ENCODE measurements around the gene USB1. TPM values are rescaled to one million over a fixed set of nuclear protein-coding genes. Genes with fewer than 3 reads are reported as not detected.

Gene USB1
- total RNA-seq, 1 experiment from 2014 or later = 21.1 TPM

DNA sequence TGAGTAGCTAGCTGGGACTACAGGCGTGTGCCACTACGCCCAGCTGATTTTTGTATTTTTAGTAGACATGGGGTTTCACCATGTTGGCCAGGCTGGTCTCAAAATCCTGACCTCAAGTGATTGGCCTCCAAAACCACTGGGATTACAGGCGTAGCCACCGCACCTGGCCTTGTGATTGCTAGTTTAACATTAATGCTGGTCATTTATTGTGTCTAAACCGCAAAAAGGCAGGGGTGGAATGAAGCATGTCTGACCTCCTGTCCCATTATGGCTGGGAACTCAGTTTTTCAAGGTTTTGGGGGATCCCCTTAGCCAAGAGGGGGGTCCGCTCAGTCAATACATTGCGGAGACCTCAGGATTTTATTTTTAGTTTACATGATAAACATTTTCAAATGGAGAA is 19.6 kb upstream of the USB1 start:
- Histone ChIP-seq H3K27me3 (peaks cover 12% of the 10 kb centered on the region), H3K9me3 (replicated peaks) (no peaks in the 10 kb centered on the region), H3K27ac (no peak overlapping the region), H3K4me1 (peaks cover 11% of the 10 kb centered on the region), H3K36me3 (no peaks in the 10 kb centered on the region), H3K4me3 (no peak overlapping the region)
- peak; percentile 49 to 56 for DNase-seq

DNA sequence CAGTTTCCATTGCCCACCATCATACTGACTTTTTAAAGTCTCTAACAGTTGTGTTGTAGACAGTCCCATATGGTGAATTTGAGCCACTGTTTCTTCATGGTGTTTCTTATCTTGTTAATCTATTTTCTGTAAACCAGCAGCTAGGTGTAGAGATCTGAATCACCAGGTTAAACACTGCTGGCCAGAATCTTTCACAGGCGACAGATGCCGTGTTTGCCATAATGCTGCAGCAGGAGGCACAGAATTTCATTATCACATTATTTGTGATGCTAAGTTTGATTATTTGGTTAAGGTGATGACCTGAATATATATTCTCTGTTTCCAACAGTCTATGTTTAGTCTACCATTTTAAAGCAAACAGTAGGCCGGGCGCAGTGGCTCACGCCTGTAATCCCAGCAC is 18.8 kb upstream of the USB1 start:
- no peak for DNase-seq
- no peaks in the 10 kb centered on the region for H3K36me3 ChIP-seq
- H3K4me3 ChIP-seq = no peak overlapping the region
- no peak overlapping the region for H3K27ac ChIP-seq
- H3K9me3 ChIP-seq (replicated peaks) = no peaks in the 10 kb centered on the region
- H3K27me3 ChIP-seq = peaks cover 12% of the 10 kb centered on the region
- peaks cover 11% of the 10 kb centered on the region for H3K4me1 ChIP-seq

GRCh38 chr16:57984443-57985203 is 16.6 kb upstream of the USB1 start:
- no peak for DNase-seq
- Histone ChIP-seq H3K4me3 (no peak overlapping the region), H3K27me3 (peaks cover under 1% of the 10 kb centered on the region; the same call in 1 of the 2 replicates), H3K9me3 (replicated peaks) (no peaks in the 10 kb centered on the region), H3K4me1 (peaks cover 11% of the 10 kb centered on the region), H3K27ac (no peak overlapping the region), H3K36me3 (no peaks in the 10 kb centered on the region)

GRCh38 chr16:57985204-57986181 is 15.7 kb upstream of the USB1 start:
- DNase-seq = no peak
- no peaks in the 10 kb centered on the region for H3K27me3 ChIP-seq
- peaks cover 11% of the 10 kb centered on the region for H3K4me1 ChIP-seq
- H3K27ac ChIP-seq = no peak overlapping the region
- H3K4me3 ChIP-seq = no peak overlapping the region
- no peaks in the 10 kb centered on the region for H3K36me3 ChIP-seq
- H3K9me3 ChIP-seq (replicated peaks) = no peaks in the 10 kb centered on the region

DNA sequence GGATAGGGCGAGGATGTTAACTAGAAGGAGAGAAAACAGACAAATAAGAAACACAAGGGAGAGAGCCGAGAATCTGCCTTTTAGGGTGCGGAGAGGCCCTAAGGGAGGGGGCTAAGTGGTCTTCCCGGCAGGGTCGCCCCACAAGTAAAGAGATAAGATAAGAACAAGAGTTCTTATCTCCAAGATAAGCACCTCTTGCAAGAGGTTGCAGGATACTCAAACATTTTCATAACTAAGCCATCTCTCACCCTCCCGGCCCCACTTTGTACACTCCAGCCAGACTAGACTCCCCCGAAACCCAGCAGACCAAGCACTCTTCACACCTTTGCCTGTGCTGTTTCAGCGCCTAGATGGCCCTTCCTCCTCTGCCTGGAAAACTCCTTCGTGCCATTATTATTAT is 15.0 kb upstream of the USB1 start:
- Histone ChIP-seq H3K4me1 (peaks cover 11% of the 10 kb centered on the region), H3K27ac (no peak overlapping the region), H3K4me3 (no peak overlapping the region), H3K9me3 (replicated peaks) (no peaks in the 10 kb centered on the region), H3K27me3 (no peaks in the 10 kb centered on the region), H3K36me3 (no peaks in the 10 kb centered on the region)
- DNase-seq = no peak

DNA sequence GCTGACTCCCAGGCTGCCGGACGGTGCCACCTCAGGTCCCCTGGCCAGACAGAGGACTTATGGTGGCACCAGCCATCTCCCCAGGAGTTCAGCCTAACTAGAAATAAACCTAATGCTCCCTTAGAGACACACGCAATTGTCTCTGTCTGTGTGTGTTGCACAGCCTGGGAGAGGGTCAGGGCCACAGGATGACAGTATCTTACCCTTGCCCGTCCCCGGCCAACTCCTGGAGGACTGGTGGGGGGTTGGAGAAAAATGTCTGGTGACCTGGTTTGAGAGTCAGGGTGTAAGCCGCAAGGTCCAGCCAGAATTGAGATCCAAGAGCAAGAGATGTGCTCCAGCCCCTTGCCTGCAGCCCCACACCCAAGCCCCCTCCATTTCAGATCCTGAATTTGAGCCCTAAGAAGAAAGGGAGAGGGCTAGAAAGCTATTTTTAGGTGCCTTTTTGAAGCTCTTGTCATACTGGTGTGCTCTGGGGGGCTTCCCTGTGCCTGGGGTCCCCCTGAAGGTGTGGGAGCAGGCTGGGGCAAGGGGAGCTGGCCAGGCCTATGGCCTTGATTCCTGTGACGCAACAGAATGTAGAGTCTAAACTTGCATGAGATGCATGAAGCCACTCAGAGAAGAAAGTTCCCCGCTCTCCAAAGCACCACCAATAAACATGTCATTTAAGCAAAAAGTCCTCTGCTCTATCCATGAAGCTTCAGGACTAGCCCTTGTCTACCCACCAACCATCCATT is 13.6 kb upstream of the USB1 start:
- Histone ChIP-seq H3K36me3 (no peaks in the 10 kb centered on the region), H3K9me3 (replicated peaks) (no peaks in the 10 kb centered on the region), H3K4me3 (no peak overlapping the region), H3K27me3 (no peaks in the 10 kb centered on the region), H3K27ac (no peak overlapping the region), H3K4me1 (no peaks in the 10 kb centered on the region; the same call in 1 of the 2 replicates)
- DNase-seq = no peak

DNA sequence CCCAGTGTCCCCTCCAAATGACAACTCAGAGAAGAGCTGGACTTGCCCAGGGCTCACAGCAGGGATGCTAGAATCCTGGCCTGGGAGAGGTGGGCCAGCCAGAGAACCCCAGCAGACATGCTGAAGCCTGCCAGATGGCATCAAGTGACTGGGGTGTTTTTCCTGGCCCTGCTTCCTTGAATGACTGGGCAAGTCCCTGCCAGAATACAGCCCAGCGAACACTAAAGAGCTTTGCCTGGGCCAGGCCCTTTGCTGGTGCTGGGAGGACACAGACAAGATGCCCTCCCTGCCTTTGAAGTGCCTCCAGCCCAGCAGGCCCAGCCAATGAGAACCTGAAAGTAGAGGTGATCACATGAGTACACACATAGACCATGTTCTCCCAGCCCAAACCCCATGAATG is 12.3 kb upstream of the USB1 start:
- DNase-seq = no peak
- peaks cover 7% of the 10 kb centered on the region; the same call in 1 of the 2 replicates for H3K4me1 ChIP-seq
- no peak overlapping the region for H3K27ac ChIP-seq
- H3K36me3 ChIP-seq = no peaks in the 10 kb centered on the region
- H3K4me3 ChIP-seq = no peak overlapping the region
- H3K9me3 ChIP-seq (replicated peaks) = no peaks in the 10 kb centered on the region
- H3K27me3 ChIP-seq = no peaks in the 10 kb centered on the region

DNA sequence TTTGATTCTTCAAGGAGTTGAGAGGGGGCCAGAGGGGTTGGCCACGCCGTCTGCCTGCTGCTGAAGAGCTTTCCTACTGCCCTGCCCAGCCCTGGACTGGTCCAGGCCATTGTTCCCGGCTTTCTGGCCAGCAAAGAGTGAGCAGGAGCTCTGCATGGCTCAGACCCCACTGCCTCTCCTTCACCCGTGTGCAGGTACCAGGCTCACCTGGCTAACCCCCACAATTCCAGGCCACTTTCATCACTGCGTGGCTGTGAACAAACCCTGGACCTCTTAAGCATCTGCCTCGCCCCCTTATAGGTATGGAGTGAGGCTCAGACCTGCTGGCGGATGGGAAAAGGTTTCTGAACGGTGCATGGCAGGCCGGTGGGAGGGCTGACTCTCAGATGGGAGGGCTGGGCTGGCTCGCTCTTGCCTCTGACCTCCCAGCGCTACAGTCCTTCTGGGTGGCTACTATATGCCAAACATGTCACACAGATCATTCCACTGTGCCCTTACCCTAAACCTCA is 9.6 kb upstream of the USB1 start:
- H3K27me3 ChIP-seq = no peaks in the 10 kb centered on the region
- no peaks in the 10 kb centered on the region for H3K9me3 ChIP-seq (replicated peaks)
- DNase-seq = no peak
- no peak overlapping the region for H3K4me3 ChIP-seq
- no peak overlapping the region for H3K27ac ChIP-seq
- H3K4me1 ChIP-seq = peaks cover 7% of the 10 kb centered on the region; the same call in 1 of the 2 replicates
- H3K36me3 ChIP-seq = no peaks in the 10 kb centered on the region

- Histone ChIP-seq H3K4me1 (peaks cover 7% of the 10 kb centered on the region; the same call in 1 of the 2 replicates), H3K36me3 (no peaks in the 10 kb centered on the region), H3K4me3 (no peak overlapping the region), H3K9me3 (replicated peaks) (no peaks in the 10 kb centered on the region), H3K27me3 (no peaks in the 10 kb centered on the region), H3K27ac (no peak overlapping the region)
- DNase-seq = no peak
Observed at GRCh38 chr16:57992084-57992483, 9.1 kb upstream of the USB1 start.

GRCh38 chr16:57993438-57993837 is 7.8 kb upstream of the USB1 start:
- DNase-seq = peak; percentile 51 to 59
- Histone ChIP-seq H3K4me1 (peaks cover 7% of the 10 kb centered on the region; the same call in 1 of the 2 replicates), H3K27me3 (no peaks in the 10 kb centered on the region), H3K4me3 (no peak overlapping the region), H3K9me3 (replicated peaks) (no peaks in the 10 kb centered on the region), H3K36me3 (no peaks in the 10 kb centered on the region), H3K27ac (no peak overlapping the region)

GRCh38 chr16:57993897-57994296 is 7.3 kb upstream of the USB1 start:
- H3K4me3 ChIP-seq = no peak overlapping the region
- H3K36me3 ChIP-seq = no peaks in the 10 kb centered on the region
- H3K9me3 ChIP-seq (replicated peaks) = no peaks in the 10 kb centered on the region
- no peak overlapping the region for H3K27ac ChIP-seq
- H3K27me3 ChIP-seq = no peaks in the 10 kb centered on the region
- peaks cover 7% of the 10 kb centered on the region; the same call in 1 of the 2 replicates for H3K4me1 ChIP-seq
- no peak for DNase-seq

DNA sequence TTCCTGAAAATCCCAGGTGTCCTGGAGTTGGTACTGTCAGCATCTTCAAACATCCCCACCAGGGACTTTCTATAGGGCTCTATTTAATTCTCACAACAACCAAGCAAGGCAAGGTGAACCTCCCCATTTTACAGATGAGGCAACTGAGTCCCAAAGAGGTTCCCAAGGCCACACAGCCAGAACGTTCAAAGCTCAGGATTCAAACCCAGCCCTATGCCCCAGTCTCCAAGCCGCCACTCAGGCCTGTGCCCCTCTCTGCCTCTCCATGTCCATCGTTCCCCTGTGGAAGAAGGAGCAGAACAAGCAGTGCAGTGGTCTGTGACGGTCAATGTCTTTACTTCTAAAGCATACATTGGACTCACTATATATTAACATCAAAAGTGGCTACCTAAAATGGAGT is 6.8 kb upstream of the USB1 start:
- Histone ChIP-seq H3K27me3 (no peaks in the 10 kb centered on the region), H3K9me3 (replicated peaks) (no peaks in the 10 kb centered on the region), H3K27ac (no peak overlapping the region), H3K36me3 (no peaks in the 10 kb centered on the region), H3K4me1 (peaks cover 7% of the 10 kb centered on the region; the same call in 1 of the 2 replicates), H3K4me3 (no peak overlapping the region)
- DNase-seq = no peak

DNA sequence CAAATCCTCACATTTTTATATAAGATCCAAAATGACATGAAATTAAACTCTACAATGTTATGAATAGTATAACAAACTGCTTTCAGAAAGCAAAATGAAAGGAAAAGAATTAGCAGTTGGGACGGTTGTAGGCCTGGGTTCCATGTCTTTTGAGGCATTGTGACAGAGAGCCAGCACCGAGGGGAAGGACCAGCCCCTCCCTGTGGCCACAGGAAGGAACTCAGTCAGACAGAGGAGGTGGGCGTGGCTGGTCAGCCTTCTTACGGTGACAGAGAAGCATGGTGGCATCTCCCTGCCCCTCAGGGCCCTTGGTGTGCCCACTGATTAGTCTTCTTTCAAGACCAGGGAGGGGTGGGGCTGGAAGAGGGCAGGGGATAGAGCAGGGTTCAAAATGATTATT is 6.4 kb upstream of the USB1 start:
- peaks cover 7% of the 10 kb centered on the region; the same call in 1 of the 2 replicates for H3K4me1 ChIP-seq
- no peaks in the 10 kb centered on the region for H3K36me3 ChIP-seq
- no peaks in the 10 kb centered on the region for H3K27me3 ChIP-seq
- DNase-seq = peak; percentile 45 to 49
- H3K9me3 ChIP-seq (replicated peaks) = no peaks in the 10 kb centered on the region
- H3K27ac ChIP-seq = no peak overlapping the region
- no peak overlapping the region for H3K4me3 ChIP-seq

- Histone ChIP-seq H3K9me3 (replicated peaks) (no peaks in the 10 kb centered on the region), H3K27ac (no peak overlapping the region), H3K36me3 (no peaks in the 10 kb centered on the region), H3K27me3 (no peaks in the 10 kb centered on the region), H3K4me3 (no peak overlapping the region), H3K4me1 (peaks cover 7% of the 10 kb centered on the region; the same call in 1 of the 2 replicates)
- DNase-seq = no peak
Observed at GRCh38 chr16:57995721-57996405, 5.3 kb upstream of the USB1 start.

Measured in SJCRH30 (cell line).